ENCODE results near the gene ATP2B2. TPM values are rescaled to one million over a fixed set of nuclear protein-coding genes. Genes with fewer than 3 reads are reported as not detected.

The ATP2B2 gene
- total and polyA plus RNA-seq, 2 experiments from 2014 or later, result 0.42 to 0.63 TPM

- no peak for DNase-seq (ENCODE audit: low spot score)
- Histone ChIP-seq H3K79me2 (replicated peaks; ENCODE audit: insufficient read depth) (no peaks in the 10 kb centered on the region), H3K27ac (ENCODE audit: low read depth) (no peak overlapping the region), H3K4me2 (no peak overlapping the region), H3K36me3 (ENCODE audit: insufficient read depth) (no peaks in the 10 kb centered on the region), H3K4me3 (no peak overlapping the region), H3F3A (replicated peaks; ENCODE audit: low read depth) (no peaks in the 10 kb centered on the region), H3K9me2 (ENCODE audit: insufficient read depth) (no peaks in the 10 kb centered on the region), H3K4me1 (ENCODE audit: insufficient read depth) (no peaks in the 10 kb centered on the region), H2AFZ (no peak overlapping the region), H4K20me1 (replicated peaks; ENCODE audit: insufficient read depth) (no peaks in the 10 kb centered on the region), H3K27me3 (ENCODE audit: insufficient read depth) (no peaks in the 10 kb centered on the region)
- H3K27ac Mint-ChIP-seq, result peak overlapping the region; percentile 31; the same call in 1 of the 2 replicates
- no peaks in the 10 kb centered on the region for H3K36me3 Mint-ChIP-seq (ENCODE audit: low read depth)
- no peaks in the 10 kb centered on the region for H3K9me3 Mint-ChIP-seq
- ATAC-seq, result no peak
- peaks cover 4% of the 10 kb centered on the region for H3K27me3 Mint-ChIP-seq (ENCODE audit: insufficient read depth, low read depth, poor library complexity)
- peak in 1 of 2 experiments; percentile 23; a peak in 2 of 4 replicates for TF ChIP-seq CTCF (conservative IDR thresholded peaks at IDR 0.05; ENCODE audit: low read depth in 2 of 2)
- TF ChIP-seq NANOG (IDR thresholded peaks at IDR 0.05; ENCODE audit: borderline replicate concordance), result no peak
- H3K4me1 Mint-ChIP-seq, result no peaks in the 10 kb centered on the region; the same call in 2 of the 3 replicates
- no peak overlapping the region for H3K4me3 Mint-ChIP-seq
Observed at GRCh38 chr3:10522646-10523303, 17.4 kb upstream of the ATP2B2 start.

- Histone ChIP-seq H3K9me2 (ENCODE audit: insufficient read depth) (no peaks in the 10 kb centered on the region), H3K27ac (ENCODE audit: low read depth) (no peak overlapping the region), H3K4me1 (ENCODE audit: insufficient read depth) (no peaks in the 10 kb centered on the region), H3K36me3 (ENCODE audit: insufficient read depth) (no peaks in the 10 kb centered on the region), H3K79me2 (replicated peaks; ENCODE audit: insufficient read depth) (no peaks in the 10 kb centered on the region), H3K4me2 (no peak overlapping the region), H4K20me1 (replicated peaks; ENCODE audit: insufficient read depth) (no peaks in the 10 kb centered on the region), H3K4me3 (no peak overlapping the region), H3K27me3 (ENCODE audit: insufficient read depth) (no peaks in the 10 kb centered on the region), H2AFZ (no peak overlapping the region), H3F3A (replicated peaks; ENCODE audit: low read depth) (no peaks in the 10 kb centered on the region)
- ATAC-seq (no peak), DNase-seq (ENCODE audit: low spot score) (no peak)
- Mint-ChIP-seq H3K36me3 (ENCODE audit: low read depth) (no peaks in the 10 kb centered on the region), H3K4me3 (no peak overlapping the region), H3K27me3 (ENCODE audit: insufficient read depth, low read depth, poor library complexity) (peaks cover 4% of the 10 kb centered on the region), H3K9me3 (no peaks in the 10 kb centered on the region), H3K4me1 (peaks cover 2% of the 10 kb centered on the region), H3K27ac (no peak overlapping the region)
- TF ChIP-seq POLR2AphosphoS5 (IDR thresholded peaks at IDR 0.05; ENCODE audit: low read depth) (no peak), EZH2phosphoT487 (IDR thresholded peaks at IDR 0.05; ENCODE audit: unreplicated experiment) (no peak)
Observed at GRCh38 chr3:10521772-10522441, 16.5 kb upstream of the ATP2B2 start.

- H3K27ac Mint-ChIP-seq, result no peak overlapping the region
- Histone ChIP-seq H3K4me3 (no peak overlapping the region), H3F3A (replicated peaks; ENCODE audit: low read depth) (no peaks in the 10 kb centered on the region), H3K4me2 (no peak overlapping the region), H3K9me2 (ENCODE audit: insufficient read depth) (no peaks in the 10 kb centered on the region), H3K36me3 (ENCODE audit: insufficient read depth) (no peaks in the 10 kb centered on the region), H3K27ac (ENCODE audit: low read depth) (no peak overlapping the region), H2AFZ (no peak overlapping the region), H3K4me1 (ENCODE audit: insufficient read depth) (no peaks in the 10 kb centered on the region), H3K27me3 (ENCODE audit: insufficient read depth) (no peaks in the 10 kb centered on the region), H3K79me2 (replicated peaks; ENCODE audit: insufficient read depth) (no peaks in the 10 kb centered on the region), H4K20me1 (replicated peaks; ENCODE audit: insufficient read depth) (no peaks in the 10 kb centered on the region)
- ATAC-seq (no peak), DNase-seq (ENCODE audit: low spot score) (no peak)
- H3K4me1 Mint-ChIP-seq, result peaks cover 10% of the 10 kb centered on the region
- H3K36me3 Mint-ChIP-seq (ENCODE audit: low read depth), result no peaks in the 10 kb centered on the region
- H3K4me3 Mint-ChIP-seq, result no peak overlapping the region
- H3K27me3 Mint-ChIP-seq (ENCODE audit: insufficient read depth, low read depth, poor library complexity), result peaks cover 3% of the 10 kb centered on the region
- H3K9me3 Mint-ChIP-seq, result no peaks in the 10 kb centered on the region
- TF ChIP-seq ZNF114 (CRISPR knock-in tag; IDR thresholded peaks at IDR 0.05) (no peak), CTCF (conservative IDR thresholded peaks at IDR 0.05; ENCODE audit: low read depth in 2 of 2) (no peak), JUNB (IDR thresholded peaks at IDR 0.05; ENCODE audit: unreplicated experiment) (no peak), NANOG (IDR thresholded peaks at IDR 0.05; ENCODE audit: borderline replicate concordance) (no peak), CREB1 (CRISPR knock-in tag; IDR thresholded peaks at IDR 0.05; ENCODE audit: low read depth) (no peak), EZH2 (IDR thresholded peaks at IDR 0.05; ENCODE audit: low read depth, unreplicated experiment) (no peak), EZH2phosphoT487 (IDR thresholded peaks at IDR 0.05; ENCODE audit: unreplicated experiment) (no peak), ETS1 (IDR thresholded peaks at IDR 0.05) (no peak), POLR2AphosphoS5 (IDR thresholded peaks at IDR 0.05; ENCODE audit: low read depth) (no peak), STAT1 (IDR thresholded peaks at IDR 0.05; ENCODE audit: unreplicated experiment) (no peak)
Observed at GRCh38 chr3:10520072-10520471, 14.7 kb upstream of the ATP2B2 start.

Measured in GM23338 (cell line).